Measurements from ENCODE around the gene MKLN1. TPM values are rescaled to one million over a fixed set of nuclear protein-coding genes. Genes with fewer than 3 reads are reported as not detected.

MKLN1 gene
- polyA plus RNA-seq, 1 donor from 2014 or later, result 15.9 TPM

GRCh38 chr7:131322861-131323260 is 4.8 kb upstream of the MKLN1 start:
- Histone ChIP-seq H3K4me2 (ENCODE audit: low read length) (no peak overlapping the region), H3K9me2 (ENCODE audit: insufficient read depth, low read length) (no peaks in the 10 kb centered on the region), H3F3A (ENCODE audit: insufficient read depth, low read length, poor library complexity, severe bottlenecking) (no peaks in the 10 kb centered on the region), H3K27ac (ENCODE audit: low read length) (no peak overlapping the region), H2AFZ (ENCODE audit: low read depth, low read length) (no peak overlapping the region), H3K79me2 (replicated peaks; ENCODE audit: insufficient read depth, low read length) (no peaks in the 10 kb centered on the region), H3K4me3 (ENCODE audit: low read length) (no peak overlapping the region), H3K27me3 (ENCODE audit: insufficient read depth, low read depth, low read length) (no peaks in the 10 kb centered on the region), H4K20me1 (ENCODE audit: insufficient read depth) (no peaks in the 10 kb centered on the region), H3K36me3 (ENCODE audit: insufficient read depth, low read length) (no peaks in the 10 kb centered on the region), H3K9me3 (ENCODE audit: low read length) (no peaks in the 10 kb centered on the region), H3K9ac (ENCODE audit: low read length) (no peak overlapping the region)
- TF ChIP-seq, protein P1, sequence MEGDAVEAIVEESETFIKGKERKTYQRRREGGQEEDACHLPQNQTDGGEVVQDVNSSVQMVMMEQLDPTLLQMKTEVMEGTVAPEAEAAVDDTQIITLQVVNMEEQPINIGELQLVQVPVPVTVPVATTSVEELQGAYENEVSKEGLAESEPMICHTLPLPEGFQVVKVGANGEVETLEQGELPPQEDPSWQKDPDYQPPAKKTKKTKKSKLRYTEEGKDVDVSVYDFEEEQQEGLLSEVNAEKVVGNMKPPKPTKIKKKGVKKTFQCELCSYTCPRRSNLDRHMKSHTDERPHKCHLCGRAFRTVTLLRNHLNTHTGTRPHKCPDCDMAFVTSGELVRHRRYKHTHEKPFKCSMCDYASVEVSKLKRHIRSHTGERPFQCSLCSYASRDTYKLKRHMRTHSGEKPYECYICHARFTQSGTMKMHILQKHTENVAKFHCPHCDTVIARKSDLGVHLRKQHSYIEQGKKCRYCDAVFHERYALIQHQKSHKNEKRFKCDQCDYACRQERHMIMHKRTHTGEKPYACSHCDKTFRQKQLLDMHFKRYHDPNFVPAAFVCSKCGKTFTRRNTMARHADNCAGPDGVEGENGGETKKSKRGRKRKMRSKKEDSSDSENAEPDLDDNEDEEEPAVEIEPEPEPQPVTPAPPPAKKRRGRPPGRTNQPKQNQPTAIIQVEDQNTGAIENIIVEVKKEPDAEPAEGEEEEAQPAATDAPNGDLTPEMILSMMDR (IDR thresholded peaks at IDR 0.05; ENCODE audit: poor library complexity, severe bottlenecking), result no peak
- TF ChIP-seq MXI1 (conservative IDR thresholded peaks at IDR 0.05; ENCODE audit: poor library complexity, severe bottlenecking), result no peak
- TF ChIP-seq EZH2 (IDR thresholded peaks at IDR 0.05; ENCODE audit: borderline replicate concordance, insufficient read depth, low read length, poor library complexity, severe bottlenecking), result no peak
- no peak for TF ChIP-seq EP300 (conservative IDR thresholded peaks at IDR 0.05; ENCODE audit: poor library complexity, severe bottlenecking)
- TF ChIP-seq RAD21 (conservative IDR thresholded peaks at IDR 0.05), result no peak
- TF ChIP-seq, protein P2, sequence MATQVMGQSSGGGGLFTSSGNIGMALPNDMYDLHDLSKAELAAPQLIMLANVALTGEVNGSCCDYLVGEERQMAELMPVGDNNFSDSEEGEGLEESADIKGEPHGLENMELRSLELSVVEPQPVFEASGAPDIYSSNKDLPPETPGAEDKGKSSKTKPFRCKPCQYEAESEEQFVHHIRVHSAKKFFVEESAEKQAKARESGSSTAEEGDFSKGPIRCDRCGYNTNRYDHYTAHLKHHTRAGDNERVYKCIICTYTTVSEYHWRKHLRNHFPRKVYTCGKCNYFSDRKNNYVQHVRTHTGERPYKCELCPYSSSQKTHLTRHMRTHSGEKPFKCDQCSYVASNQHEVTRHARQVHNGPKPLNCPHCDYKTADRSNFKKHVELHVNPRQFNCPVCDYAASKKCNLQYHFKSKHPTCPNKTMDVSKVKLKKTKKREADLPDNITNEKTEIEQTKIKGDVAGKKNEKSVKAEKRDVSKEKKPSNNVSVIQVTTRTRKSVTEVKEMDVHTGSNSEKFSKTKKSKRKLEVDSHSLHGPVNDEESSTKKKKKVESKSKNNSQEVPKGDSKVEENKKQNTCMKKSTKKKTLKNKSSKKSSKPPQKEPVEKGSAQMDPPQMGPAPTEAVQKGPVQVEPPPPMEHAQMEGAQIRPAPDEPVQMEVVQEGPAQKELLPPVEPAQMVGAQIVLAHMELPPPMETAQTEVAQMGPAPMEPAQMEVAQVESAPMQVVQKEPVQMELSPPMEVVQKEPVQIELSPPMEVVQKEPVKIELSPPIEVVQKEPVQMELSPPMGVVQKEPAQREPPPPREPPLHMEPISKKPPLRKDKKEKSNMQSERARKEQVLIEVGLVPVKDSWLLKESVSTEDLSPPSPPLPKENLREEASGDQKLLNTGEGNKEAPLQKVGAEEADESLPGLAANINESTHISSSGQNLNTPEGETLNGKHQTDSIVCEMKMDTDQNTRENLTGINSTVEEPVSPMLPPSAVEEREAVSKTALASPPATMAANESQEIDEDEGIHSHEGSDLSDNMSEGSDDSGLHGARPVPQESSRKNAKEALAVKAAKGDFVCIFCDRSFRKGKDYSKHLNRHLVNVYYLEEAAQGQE (IDR thresholded peaks at IDR 0.05; ENCODE audit: borderline replicate concordance), result no peak
- no peak for TF ChIP-seq POLR2AphosphoS5 (IDR thresholded peaks at IDR 0.05)
- no peak for TF ChIP-seq TAF1 (IDR thresholded peaks at IDR 0.05; ENCODE audit: low read depth)
- TF ChIP-seq SMC3 (conservative IDR thresholded peaks at IDR 0.05; ENCODE audit: poor library complexity), result no peak

DNA sequence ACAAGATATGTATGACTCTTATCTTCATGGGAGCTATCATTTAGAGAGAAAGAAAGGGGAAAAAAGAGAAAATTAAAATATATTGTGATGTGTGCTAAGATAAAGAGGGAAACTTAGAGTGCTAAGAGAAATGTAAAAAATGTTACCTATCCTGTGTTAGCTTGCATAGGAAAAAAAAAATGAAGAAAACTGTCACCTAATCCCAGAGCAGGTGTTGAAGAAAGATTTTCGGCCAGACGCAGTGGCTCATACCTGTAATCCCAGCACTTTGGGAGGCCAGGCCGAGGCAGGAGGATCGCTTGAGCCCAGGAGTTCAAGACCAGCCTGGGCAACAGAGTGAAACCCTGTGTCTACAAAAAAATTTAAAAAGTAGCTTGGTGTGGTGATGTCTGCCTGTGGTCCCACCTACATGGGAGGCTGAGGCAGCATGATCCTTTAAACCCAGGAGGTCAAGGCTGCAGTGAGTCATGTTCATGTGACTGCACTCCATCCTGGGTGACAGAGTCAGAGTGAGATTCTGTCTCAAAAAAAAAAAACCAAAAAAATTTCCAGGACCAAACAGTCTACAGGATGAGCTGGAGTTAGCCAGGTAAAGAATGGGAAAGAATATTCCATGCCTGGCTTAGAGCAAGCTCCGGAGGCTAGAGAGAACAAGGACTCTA is 2.4 kb upstream of the MKLN1 start:
- Histone ChIP-seq H3K4me2 (ENCODE audit: low read length) (no peak overlapping the region), H3K4me3 (ENCODE audit: low read length) (no peak overlapping the region), H4K20me1 (ENCODE audit: insufficient read depth) (no peaks in the 10 kb centered on the region), H3K9ac (ENCODE audit: low read length) (no peak overlapping the region), H3K9me3 (ENCODE audit: low read length) (no peaks in the 10 kb centered on the region), H3K36me3 (ENCODE audit: insufficient read depth, low read length) (no peaks in the 10 kb centered on the region), H2AFZ (ENCODE audit: low read depth, low read length) (no peak overlapping the region), H3K79me2 (replicated peaks; ENCODE audit: insufficient read depth, low read length) (peaks cover 24% of the 10 kb centered on the region), H3K9me2 (ENCODE audit: insufficient read depth, low read length) (no peaks in the 10 kb centered on the region), H3K27ac (ENCODE audit: low read length) (no peak overlapping the region), H3F3A (ENCODE audit: insufficient read depth, low read length, poor library complexity, severe bottlenecking) (no peaks in the 10 kb centered on the region), H3K27me3 (ENCODE audit: insufficient read depth, low read depth, low read length) (no peaks in the 10 kb centered on the region)
- TF ChIP-seq POLR2AphosphoS5 (IDR thresholded peaks at IDR 0.05), result no peak
- TF ChIP-seq RAD21 (conservative IDR thresholded peaks at IDR 0.05), result no peak
- TF ChIP-seq, protein P2 (IDR thresholded peaks at IDR 0.05; ENCODE audit: borderline replicate concordance), result no peak
- no peak for TF ChIP-seq MXI1 (conservative IDR thresholded peaks at IDR 0.05; ENCODE audit: poor library complexity, severe bottlenecking)
- TF ChIP-seq EZH2 (IDR thresholded peaks at IDR 0.05; ENCODE audit: borderline replicate concordance, insufficient read depth, low read length, poor library complexity, severe bottlenecking), result no peak
- no peak for TF ChIP-seq EP300 (conservative IDR thresholded peaks at IDR 0.05; ENCODE audit: poor library complexity, severe bottlenecking)
- TF ChIP-seq SMC3 (conservative IDR thresholded peaks at IDR 0.05; ENCODE audit: poor library complexity), result no peak
- TF ChIP-seq, protein P1 (IDR thresholded peaks at IDR 0.05; ENCODE audit: poor library complexity, severe bottlenecking), result no peak
